ENCODE data around the gene KCNK6.

The KCNK6 gene

DNA sequence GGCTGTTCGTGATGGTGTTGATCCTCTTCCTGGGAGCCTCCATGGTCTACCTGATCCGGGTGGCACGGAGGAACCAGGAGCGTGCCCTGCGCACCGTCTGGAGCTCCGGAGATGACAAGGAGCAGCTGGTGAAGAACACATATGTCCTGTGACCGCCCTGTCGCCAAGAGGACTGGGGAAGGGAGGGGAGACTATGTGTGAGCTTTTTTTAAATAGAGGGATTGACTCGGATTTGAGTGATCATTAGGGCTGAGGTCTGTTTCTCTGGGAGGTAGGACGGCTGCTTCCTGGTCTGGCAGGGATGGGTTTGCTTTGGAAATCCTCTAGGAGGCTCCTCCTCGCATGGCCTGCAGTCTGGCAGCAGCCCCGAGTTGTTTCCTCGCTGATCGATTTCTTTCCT, 27.8 kb upstream of the KCNK6 start:
- DNase-seq (ENCODE audit: insufficient read length, low spot score): no peak
- TF ChIP-seq POU2F2 (IDR thresholded peaks at IDR 0.05; ENCODE audit: low read depth, low read length) (no peak), TAF1 (IDR thresholded peaks at IDR 0.05; ENCODE audit: low read depth, low read length) (no peak), SPI1 (IDR thresholded peaks at IDR 0.05; ENCODE audit: low read depth, low read length) (no peak)
- FAIRE-seq: no peak

DNA sequence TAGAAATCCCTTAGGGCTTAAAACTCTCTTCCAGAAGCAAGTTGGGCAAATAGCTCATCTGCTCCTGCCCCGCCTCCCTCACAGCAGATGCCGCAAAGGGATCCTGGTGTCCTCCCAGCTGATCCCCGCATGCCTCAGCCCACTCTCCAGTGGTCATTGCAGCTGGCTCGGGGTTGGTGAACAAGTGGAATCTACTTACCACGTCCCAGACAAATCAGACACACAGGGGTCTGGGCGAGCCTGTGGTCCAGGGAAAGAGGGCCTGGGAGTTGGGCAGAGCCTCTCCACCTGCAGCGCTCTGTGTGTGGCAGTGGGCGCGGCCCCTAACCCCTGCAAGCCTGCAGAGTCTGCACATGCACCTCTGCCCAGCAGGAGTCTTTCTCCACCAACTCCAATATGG, 26.4 kb upstream of the KCNK6 start:
- TF ChIP-seq POU2F2 (IDR thresholded peaks at IDR 0.05; ENCODE audit: low read depth, low read length): no peak
- DNase-seq (ENCODE audit: insufficient read length, low spot score) (no peak), FAIRE-seq (no peak)

DNA sequence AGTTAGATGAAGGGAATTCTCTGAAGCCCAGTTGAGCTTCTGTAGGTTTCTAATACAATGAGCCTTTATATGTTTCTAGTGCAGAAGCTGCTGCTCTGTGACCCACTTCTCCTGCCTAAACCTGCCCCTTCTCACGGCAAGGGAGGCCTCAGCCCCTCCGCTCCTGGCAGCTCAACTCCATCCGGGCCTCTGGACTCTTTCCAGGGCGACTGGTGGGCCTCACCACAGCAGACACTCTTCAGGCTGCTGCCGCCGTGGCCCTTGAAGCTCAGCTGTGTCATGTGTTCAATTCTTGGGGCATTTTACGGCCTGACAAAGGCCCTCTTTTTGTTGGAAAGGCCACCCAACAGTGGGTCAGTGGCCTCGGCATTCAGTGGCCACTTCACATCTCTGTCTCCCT, 25.6 kb upstream of the KCNK6 start:
- no peak for FAIRE-seq
- DNase-seq (ENCODE audit: insufficient read length, low spot score): no peak
- TF ChIP-seq POLR2A (IDR thresholded peaks at IDR 0.05; ENCODE audit: low read depth, low read length) (no peak), POLR2AphosphoS5 (IDR thresholded peaks at IDR 0.05; ENCODE audit: low read depth, low read length) (no peak), PAX5 (IDR thresholded peaks at IDR 0.05; ENCODE audit: insufficient read depth, low read length, severe bottlenecking) (no peak), TAF1 (IDR thresholded peaks at IDR 0.05; ENCODE audit: low read depth, low read length) (no peak), SPI1 (IDR thresholded peaks at IDR 0.05; ENCODE audit: low read depth, low read length) (no peak), POU2F2 (IDR thresholded peaks at IDR 0.05; ENCODE audit: low read depth, low read length) (no peak)

DNA sequence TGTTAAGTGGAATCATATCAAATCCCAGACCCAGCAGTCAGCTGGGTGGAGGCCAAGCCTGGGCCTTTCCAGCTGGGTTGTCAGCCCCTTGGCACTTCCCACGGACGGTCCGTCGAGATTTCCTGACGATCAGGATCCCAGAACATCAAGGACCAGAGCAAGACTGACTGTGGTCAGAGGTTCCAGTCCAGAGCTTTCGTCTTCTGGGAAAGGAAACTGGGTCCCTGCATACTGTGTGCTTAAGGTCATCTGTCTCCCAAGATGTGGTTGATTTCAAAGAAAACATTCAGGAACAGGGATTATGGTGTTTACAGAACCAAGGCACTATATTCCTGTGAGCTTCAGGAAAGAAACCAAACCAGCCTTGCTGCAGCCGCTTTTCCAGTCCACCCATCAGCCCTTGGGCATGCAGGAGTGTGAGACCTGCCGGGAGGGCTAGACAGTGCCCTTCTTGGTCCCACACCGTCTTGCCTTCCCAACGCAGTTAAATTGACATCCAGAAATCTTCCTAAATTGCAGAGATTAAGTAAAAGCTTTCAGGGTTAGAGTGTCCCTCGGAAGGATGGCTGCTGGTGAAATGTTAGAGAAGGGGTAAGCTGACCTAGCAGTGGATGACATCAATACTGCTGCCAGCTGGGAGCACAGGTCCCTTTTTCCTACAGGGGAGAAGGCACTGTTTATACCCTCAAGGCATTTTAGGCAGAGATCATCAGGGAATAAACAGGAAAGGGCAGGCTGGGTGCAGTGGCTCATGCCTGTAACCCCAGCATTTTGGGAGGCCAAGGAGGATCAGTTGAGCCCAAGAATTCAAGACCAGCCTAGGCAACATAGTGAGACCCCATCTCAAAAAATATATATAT, 20.6 kb upstream of the KCNK6 start:
- FAIRE-seq (no peak), DNase-seq (ENCODE audit: insufficient read length, low spot score) (no peak)
- TF ChIP-seq PAX5 (IDR thresholded peaks at IDR 0.05; ENCODE audit: insufficient read depth, low read length, severe bottlenecking): no peak
- no peak for TF ChIP-seq POLR2A (IDR thresholded peaks at IDR 0.05; ENCODE audit: low read depth, low read length)
- TF ChIP-seq TAF1 (IDR thresholded peaks at IDR 0.05; ENCODE audit: low read depth, low read length): no peak
- TF ChIP-seq SPI1 (IDR thresholded peaks at IDR 0.05; ENCODE audit: low read depth, low read length): no peak
- no peak for TF ChIP-seq POU2F2 (IDR thresholded peaks at IDR 0.05; ENCODE audit: low read depth, low read length)
- TF ChIP-seq POLR2AphosphoS5 (IDR thresholded peaks at IDR 0.05; ENCODE audit: low read depth, low read length): no peak

DNA sequence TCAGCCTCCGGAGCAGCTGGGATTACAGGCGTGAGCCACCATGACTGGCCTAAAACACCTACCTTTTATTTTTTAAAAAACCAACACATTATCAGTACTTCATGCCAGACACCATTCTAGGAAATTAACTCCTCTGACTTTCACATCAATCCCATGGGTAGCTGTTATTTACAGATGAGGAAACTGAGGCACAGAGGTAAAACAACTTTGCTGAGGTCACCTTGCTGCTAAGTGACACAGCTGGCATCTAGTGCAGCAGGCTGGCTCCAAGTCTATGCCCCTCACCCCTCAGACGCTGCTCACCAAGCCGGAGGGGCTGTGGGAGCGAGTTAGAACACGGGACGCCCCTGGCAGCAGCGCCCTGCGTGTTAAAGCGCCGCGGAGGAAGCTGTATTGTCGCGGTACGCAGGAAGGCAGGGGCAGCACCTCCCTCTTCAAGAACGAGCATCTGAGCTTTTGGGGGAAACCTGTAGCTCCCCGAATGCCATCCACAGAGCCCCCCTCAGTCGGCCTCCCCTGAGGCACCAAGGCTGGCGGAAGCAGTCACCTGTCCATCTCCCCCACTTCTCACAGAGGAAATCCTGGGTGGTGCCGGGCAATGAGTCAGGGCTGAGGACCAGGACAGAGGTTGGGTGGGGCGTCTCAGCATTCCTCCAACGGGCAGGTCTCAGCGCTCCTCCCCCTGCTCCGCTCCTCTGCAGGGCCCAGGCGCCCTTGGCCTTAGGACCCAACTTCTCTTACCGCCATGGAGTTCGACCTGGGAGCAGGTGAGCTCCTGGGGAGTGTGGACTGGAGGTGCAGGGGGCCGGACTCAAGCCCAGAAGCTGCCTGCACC, 15.9 kb upstream of the KCNK6 start, which contains the start of gene C19orf33:
Gene C19orf33 (plus strand): TSS at position 735 of the 835 bp plus-strand sequence. CDS start 11 bp downstream, at position 746.
- FAIRE-seq: no peak
- DNase-seq (ENCODE audit: insufficient read length, low spot score): no peak
- TF ChIP-seq POLR2A (IDR thresholded peaks at IDR 0.05; ENCODE audit: low read depth, low read length) (no peak), SPI1 (IDR thresholded peaks at IDR 0.05; ENCODE audit: low read depth, low read length) (no peak), POU2F2 (IDR thresholded peaks at IDR 0.05; ENCODE audit: low read depth, low read length) (no peak), POLR2AphosphoS5 (IDR thresholded peaks at IDR 0.05; ENCODE audit: low read depth, low read length) (no peak), TAF1 (IDR thresholded peaks at IDR 0.05; ENCODE audit: low read depth, low read length) (no peak), PAX5 (IDR thresholded peaks at IDR 0.05; ENCODE audit: insufficient read depth, low read length, severe bottlenecking) (no peak)

DNA sequence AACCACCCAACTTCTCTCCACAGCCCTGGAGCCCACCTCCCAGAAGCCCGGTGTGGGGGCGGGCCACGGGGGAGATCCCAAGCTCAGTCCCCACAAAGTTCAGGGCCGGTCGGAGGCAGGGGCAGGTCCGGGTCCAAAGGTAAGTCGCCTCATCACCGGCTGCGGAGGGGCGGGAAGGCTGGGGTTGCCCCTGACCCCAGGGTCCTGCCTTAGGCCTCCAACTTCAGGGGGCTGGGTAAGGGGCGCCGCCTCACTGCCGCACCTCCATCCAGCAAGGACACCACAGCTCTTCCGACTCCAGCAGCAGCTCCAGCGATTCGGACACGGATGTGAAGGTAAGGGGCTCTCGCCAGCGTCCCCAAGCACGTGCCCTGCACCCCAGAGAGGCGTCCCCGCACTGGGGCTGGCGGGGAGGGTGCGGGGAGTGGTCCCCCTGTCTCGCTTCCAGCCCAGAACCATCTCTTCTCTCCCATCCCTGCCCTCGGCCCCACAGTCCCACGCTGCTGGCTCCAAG, 15.2 kb upstream of the KCNK6 start:
- FAIRE-seq (no peak), DNase-seq (ENCODE audit: insufficient read length, low spot score) (no peak)
- TF ChIP-seq POLR2AphosphoS5 (IDR thresholded peaks at IDR 0.05; ENCODE audit: low read depth, low read length) (no peak), POLR2A (IDR thresholded peaks at IDR 0.05; ENCODE audit: low read depth, low read length) (no peak), POU2F2 (IDR thresholded peaks at IDR 0.05; ENCODE audit: low read depth, low read length) (no peak), TAF1 (IDR thresholded peaks at IDR 0.05; ENCODE audit: low read depth, low read length) (no peak), SPI1 (IDR thresholded peaks at IDR 0.05; ENCODE audit: low read depth, low read length) (no peak), PAX5 (IDR thresholded peaks at IDR 0.05; ENCODE audit: insufficient read depth, low read length, severe bottlenecking) (no peak)

DNA sequence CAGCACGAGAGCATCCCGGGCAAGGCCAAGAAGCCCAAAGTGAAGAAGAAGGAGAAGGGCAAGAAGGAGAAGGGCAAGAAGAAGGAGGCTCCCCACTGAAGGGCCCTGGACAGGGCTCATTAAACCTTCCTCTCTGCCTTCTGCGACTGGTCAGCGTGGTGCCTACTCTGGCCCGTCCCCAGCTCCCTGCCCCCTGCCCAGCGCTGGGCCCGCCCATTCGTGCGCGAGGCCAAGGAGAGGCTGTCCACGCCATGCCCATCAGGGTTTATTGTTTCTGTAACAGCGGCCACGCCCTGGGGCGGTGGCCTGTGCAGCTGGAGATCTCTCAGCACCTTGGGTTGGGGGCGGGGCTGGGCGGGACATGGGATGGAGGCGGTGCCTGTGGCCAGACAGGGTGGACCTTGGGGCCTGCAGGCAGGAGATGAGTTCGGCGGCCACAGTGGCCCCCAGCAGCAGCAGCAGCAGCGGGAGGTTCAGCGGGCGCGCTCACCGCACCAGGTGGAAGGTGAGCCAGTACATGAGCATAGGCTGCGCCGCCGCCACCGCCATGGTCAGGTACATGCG, 14.7 kb upstream of the KCNK6 start:
- FAIRE-seq (no peak), DNase-seq (ENCODE audit: insufficient read length, low spot score) (no peak)
- TF ChIP-seq PAX5 (IDR thresholded peaks at IDR 0.05; ENCODE audit: insufficient read depth, low read length, severe bottlenecking): no peak
- TF ChIP-seq POLR2A (IDR thresholded peaks at IDR 0.05; ENCODE audit: low read depth, low read length): no peak
- no peak for TF ChIP-seq SPI1 (IDR thresholded peaks at IDR 0.05; ENCODE audit: low read depth, low read length)
- TF ChIP-seq POLR2AphosphoS5 (IDR thresholded peaks at IDR 0.05; ENCODE audit: low read depth, low read length): no peak
- no peak for TF ChIP-seq TAF1 (IDR thresholded peaks at IDR 0.05; ENCODE audit: low read depth, low read length)
- TF ChIP-seq POU2F2 (IDR thresholded peaks at IDR 0.05; ENCODE audit: low read depth, low read length): no peak

DNA sequence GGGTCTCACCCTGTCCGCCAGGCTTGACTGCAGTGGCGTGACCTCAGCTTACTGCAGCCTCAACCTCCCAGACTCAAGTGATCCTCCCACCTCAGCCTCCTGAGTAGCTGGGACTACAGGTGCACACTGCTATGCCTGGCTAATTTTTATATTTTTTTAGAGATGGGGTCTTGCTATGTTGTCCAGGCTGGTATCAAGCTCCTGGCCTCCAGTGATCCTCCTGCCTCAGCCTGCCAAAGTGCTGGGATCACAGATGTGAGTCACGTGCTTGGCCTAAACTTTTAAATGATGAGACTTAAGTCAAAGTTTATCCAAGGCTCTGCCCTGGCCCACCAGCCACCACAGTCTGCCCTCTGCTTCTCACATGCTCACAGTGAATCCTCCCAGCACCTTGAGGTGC, 13.4 kb upstream of the KCNK6 start:
- no peak for FAIRE-seq

DNA sequence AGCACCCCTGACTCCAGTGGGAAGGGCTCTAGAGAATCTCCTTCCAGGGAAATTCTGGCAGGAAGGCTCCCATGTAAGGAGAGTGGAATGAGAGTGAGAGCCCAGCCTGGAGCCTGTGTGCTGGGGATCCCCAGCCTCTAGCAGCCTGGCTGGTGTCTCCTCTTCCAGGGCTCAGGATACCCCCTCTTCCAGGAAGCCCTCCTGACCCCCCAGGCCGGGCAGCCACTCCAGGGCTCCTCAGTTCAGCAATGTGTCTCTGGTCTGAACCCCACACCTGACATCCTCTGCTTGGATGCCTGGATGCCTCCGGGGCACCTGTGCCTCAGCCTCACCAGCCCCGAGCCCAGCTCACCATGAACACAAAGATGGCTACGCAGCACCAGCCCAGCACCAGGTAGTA, 12.6 kb upstream of the KCNK6 start:
- no peak for DNase-seq (ENCODE audit: insufficient read length, low spot score)
- FAIRE-seq: no peak
- TF ChIP-seq PAX5 (IDR thresholded peaks at IDR 0.05; ENCODE audit: insufficient read depth, low read length, severe bottlenecking): no peak
- no peak for TF ChIP-seq SPI1 (IDR thresholded peaks at IDR 0.05; ENCODE audit: low read depth, low read length)
- TF ChIP-seq POLR2AphosphoS5 (IDR thresholded peaks at IDR 0.05; ENCODE audit: low read depth, low read length): no peak
- TF ChIP-seq POLR2A (IDR thresholded peaks at IDR 0.05; ENCODE audit: low read depth, low read length): no peak
- no peak for TF ChIP-seq POU2F2 (IDR thresholded peaks at IDR 0.05; ENCODE audit: low read depth, low read length)
- no peak for TF ChIP-seq TAF1 (IDR thresholded peaks at IDR 0.05; ENCODE audit: low read depth, low read length)

More for the DNA sequence above, 13.4 kb upstream of the KCNK6 start:
- TF ChIP-seq PAX5 (IDR thresholded peaks at IDR 0.05; ENCODE audit: insufficient read depth, low read length, severe bottlenecking) (no peak), POU2F2 (IDR thresholded peaks at IDR 0.05; ENCODE audit: low read depth, low read length) (no peak)
- DNase-seq (ENCODE audit: insufficient read length, low spot score): no peak

All from GM12891 (cell line).